CD4-positive, CD25-positive, alpha-beta regulatory T cell (primary cell): ENCODE data around the gene FCER2. TPM values are rescaled to one million over a fixed set of nuclear protein-coding genes. Genes with fewer than 3 reads are reported as not detected.
"Not testable (repeated sequence)": the region's sequence is repeated elsewhere in the genome, so short reads cannot be mapped to it uniquely, and the experiment has no call there.

ENCODE experiments used
- ATAC-seq, 2 donors: fragments of 150-1000 bp; cut with Tn5 transposase; one replicate each; pipeline ENCODE4 v1.10.0; 2021; ENCODE audit warnings: low read depth in 2 of 2, moderate number of reproducible peaks in 2 of 2, moderate library complexity in 1 of 2
- DNase-seq, 3 donors: peaks; one replicate each; pipeline versions ENCODE4 v3.0.0 to v3.0.0-alpha.2; 2012 to 2022; ENCODE audit warnings: mixed read lengths in 1 of 3
- H3K27ac ChIP-seq: one replicate; pipeline ENCODE4 v1.7.0; 2013; ENCODE audit warnings: mild to moderate bottlenecking, low read length; ENCODE audit not compliant: insufficient read depth, poor library complexity, severe bottlenecking
- H3K27me3 ChIP-seq: one replicate; pipeline ENCODE4 v1.7.0; 2013; ENCODE audit warnings: low read length; ENCODE audit not compliant: control insufficient read depth, insufficient read depth
- H3K36me3 ChIP-seq: one replicate; pipeline ENCODE4 v1.7.0; 2013; ENCODE audit warnings: mild to moderate bottlenecking, low read length, moderate library complexity; ENCODE audit not compliant: control insufficient read depth, insufficient read depth
- H3K4me1 ChIP-seq: 2 replicates; pipeline ENCODE4 v1.7.0; 2013; ENCODE audit warnings: mild to moderate bottlenecking, low read length; ENCODE audit not compliant: insufficient read depth, control insufficient read depth, poor library complexity, severe bottlenecking
- H3K4me3 ChIP-seq: one replicate; pipeline ENCODE4 v1.7.0; 2013; ENCODE audit warnings: low read depth, mild to moderate bottlenecking, low read length, moderate library complexity
- H3K9me3 ChIP-seq, 2 experiments: 1 replicate in 1 of 2; 2 replicates in 1 of 2; pipeline ENCODE4 v1.7.0; 2013; ENCODE audit warnings: low read length in 2 of 2, mild to moderate bottlenecking in 1 of 2, moderate library complexity in 1 of 2; ENCODE audit not compliant: control insufficient read depth in 2 of 2
- H3K27ac Mint-ChIP-seq, 3 donors: one replicate each; pipeline ENCODE4 v1.8.0; 2020 to 2022; ENCODE audit warnings: mild to moderate bottlenecking in 3 of 3, mixed read lengths in 3 of 3, moderate library complexity in 2 of 3
- H3K27me3 Mint-ChIP-seq: one replicate; pipeline ENCODE4 v1.8.0; 2022; ENCODE audit warnings: mild to moderate bottlenecking, mixed read lengths
- H3K36me3 Mint-ChIP-seq: one replicate; pipeline ENCODE4 v1.8.0; 2020; ENCODE audit warnings: mixed read lengths
- H3K4me1 Mint-ChIP-seq, 4 donors: one replicate each; pipeline ENCODE4 v1.8.0; 2020 to 2022; ENCODE audit warnings: mixed read lengths in 4 of 4, mild to moderate bottlenecking in 1 of 4
- H3K4me3 Mint-ChIP-seq, 4 donors: one replicate each; pipeline ENCODE4 v1.8.0; 2020 to 2022; ENCODE audit warnings: mild to moderate bottlenecking in 4 of 4, mixed read lengths in 4 of 4, moderate library complexity in 3 of 4
- H3K9me3 Mint-ChIP-seq, 7 donors: one replicate each; pipeline ENCODE4 v1.8.0; 2020 to 2022; ENCODE audit warnings: mixed read lengths in 7 of 7, mild to moderate bottlenecking in 3 of 7, moderate library complexity in 2 of 7
- polyA plus RNA-seq, 4 donors: library from polyadenylated mRNA; unstranded; fragments of 300-500 nt; fragmentation: Illumina TruSeq; gene quantifications; one replicate each; pipeline ENCODE4 v1.2.3, GENCODE V29; 2021
- total RNA-seq: library from RNA; stranded (reverse); gene quantifications from one replicate; pipeline ENCODE4 v1.2.3, GENCODE V29; 2022

FCER2 gene
- total and polyA plus RNA-seq, 5 donors from 2014 or later: 0.34 to 4.5 (median 0.48) TPM; not detected in 2

DNA sequence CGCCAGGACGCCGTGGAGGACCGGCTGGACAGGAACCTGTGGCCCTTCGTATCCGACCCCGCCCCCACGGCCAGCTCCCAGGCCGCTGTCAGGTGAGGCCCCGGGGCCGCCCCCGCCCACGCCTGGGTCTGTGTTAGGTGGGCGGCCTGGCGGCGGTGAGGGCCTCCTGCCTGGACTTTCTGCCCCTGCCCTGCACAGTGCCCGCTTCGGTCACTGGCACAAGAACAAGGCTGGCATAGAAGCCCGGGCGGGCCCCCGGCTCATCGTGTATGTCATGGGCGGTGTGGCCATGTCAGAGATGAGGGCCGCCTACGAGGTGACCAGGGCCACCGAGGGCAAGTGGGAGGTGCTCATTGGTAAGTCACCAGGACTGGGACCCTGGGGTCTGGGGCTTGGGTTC lies 54.8 kb downstream of the FCER2 start:
- Mint-ChIP-seq H3K36me3 (peaks cover 8% of the 10 kb centered on the region), H3K9me3 (no peaks in the 10 kb centered on the region), H3K27me3 (peaks cover 5% of the 10 kb centered on the region), H3K27ac (no peak overlapping the region), H3K4me1 (peaks cover 4 to 5% (median 5%) of the 10 kb centered on the region in 4 donors), H3K4me3 (no peak overlapping the region)
- DNase-seq: no peak
- Histone ChIP-seq H3K9me3 (no peaks in the 10 kb centered on the region), H3K27ac (no peak overlapping the region), H3K4me3 (no peak overlapping the region), H3K4me1 (peaks cover 4% of the 10 kb centered on the region), H3K27me3 (no peaks in the 10 kb centered on the region), H3K36me3 (peaks cover 6% of the 10 kb centered on the region)
- ATAC-seq: no peak

DNA sequence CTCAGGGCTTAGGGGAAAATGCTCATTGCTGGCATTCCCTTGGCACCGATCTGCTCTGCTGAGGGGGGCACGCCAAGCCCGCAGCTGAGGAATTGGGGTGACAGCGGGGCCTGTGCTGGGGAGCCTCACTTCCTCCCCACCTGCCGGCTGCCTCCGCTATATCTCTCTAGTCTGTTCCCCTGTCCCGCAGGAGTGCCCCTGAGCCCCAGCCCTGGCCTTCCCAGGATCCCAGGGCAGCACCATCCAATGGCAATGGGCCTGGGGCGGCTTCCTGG lies 55.6 kb downstream of the FCER2 start:
- no peak overlapping the region for H3K27ac ChIP-seq
- H3K4me1 ChIP-seq: no peaks in the 10 kb centered on the region
- ATAC-seq: no peak
- H3K36me3 ChIP-seq: peaks cover 6% of the 10 kb centered on the region
- no peaks in the 10 kb centered on the region for H3K27me3 Mint-ChIP-seq
- no peak overlapping the region for H3K4me3 Mint-ChIP-seq
- no peaks in the 10 kb centered on the region for H3K9me3 ChIP-seq
- H3K27ac Mint-ChIP-seq: no peak overlapping the region
- no peak overlapping the region for H3K4me3 ChIP-seq
- H3K9me3 Mint-ChIP-seq: no peaks in the 10 kb centered on the region
- peaks cover 0 to 4% (median 1%) of the 10 kb centered on the region in 4 donors for H3K4me1 Mint-ChIP-seq
- peaks cover 8% of the 10 kb centered on the region for H3K36me3 Mint-ChIP-seq
- no peak for DNase-seq
- no peaks in the 10 kb centered on the region for H3K27me3 ChIP-seq

DNA sequence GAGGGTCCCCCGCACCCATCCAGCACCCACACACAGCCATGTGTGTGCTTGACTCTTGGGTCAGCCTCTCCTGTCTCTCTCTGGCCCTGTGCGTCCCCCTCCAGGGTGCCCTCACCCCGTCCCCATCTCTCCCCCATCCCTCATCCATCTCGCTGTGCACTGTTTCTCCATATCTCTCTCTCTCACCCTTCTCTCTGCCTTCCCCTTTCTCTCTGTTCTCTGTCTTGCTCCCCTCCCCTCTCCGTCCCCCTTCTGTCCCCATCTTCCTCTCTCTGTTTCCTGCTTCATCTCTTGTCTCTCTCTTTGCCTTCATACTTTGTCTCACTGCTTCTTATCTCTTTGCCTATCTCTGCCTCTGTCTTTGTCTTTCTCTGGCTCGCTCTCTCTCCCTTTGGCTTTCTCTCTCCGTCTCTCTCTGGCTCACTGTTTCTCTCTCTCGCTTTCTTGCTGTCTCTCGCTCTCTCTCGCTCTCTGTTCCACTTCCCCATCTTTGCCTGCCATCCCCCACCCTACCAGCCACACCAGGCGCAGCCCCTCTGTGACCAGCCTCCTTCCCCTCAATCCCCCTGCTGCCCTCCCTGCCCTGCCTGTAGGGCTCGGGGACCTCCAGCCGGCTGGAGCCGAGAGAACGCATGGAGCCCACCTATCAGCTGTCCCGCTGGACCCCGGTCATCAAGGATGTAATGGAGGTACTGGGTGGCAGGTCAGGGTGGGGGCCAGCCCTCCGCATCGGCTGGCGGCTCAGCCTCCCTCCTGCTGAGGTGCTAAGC lies 56.1 kb downstream of the FCER2 start:
- Mint-ChIP-seq H3K4me1 (peaks cover 0 to 4% (median 1%) of the 10 kb centered on the region in 4 donors), H3K9me3 (no peaks in the 10 kb centered on the region), H3K27ac (no peak overlapping the region), H3K36me3 (peaks cover 8% of the 10 kb centered on the region), H3K4me3 (no peak overlapping the region), H3K27me3 (no peaks in the 10 kb centered on the region)
- Histone ChIP-seq H3K4me1 (no peaks in the 10 kb centered on the region), H3K36me3 (peaks cover 6% of the 10 kb centered on the region), H3K27ac (no peak overlapping the region), H3K27me3 (no peaks in the 10 kb centered on the region), H3K9me3 (no peaks in the 10 kb centered on the region), H3K4me3 (no peak overlapping the region)
- ATAC-seq: no peak
- DNase-seq: no peak

DNA sequence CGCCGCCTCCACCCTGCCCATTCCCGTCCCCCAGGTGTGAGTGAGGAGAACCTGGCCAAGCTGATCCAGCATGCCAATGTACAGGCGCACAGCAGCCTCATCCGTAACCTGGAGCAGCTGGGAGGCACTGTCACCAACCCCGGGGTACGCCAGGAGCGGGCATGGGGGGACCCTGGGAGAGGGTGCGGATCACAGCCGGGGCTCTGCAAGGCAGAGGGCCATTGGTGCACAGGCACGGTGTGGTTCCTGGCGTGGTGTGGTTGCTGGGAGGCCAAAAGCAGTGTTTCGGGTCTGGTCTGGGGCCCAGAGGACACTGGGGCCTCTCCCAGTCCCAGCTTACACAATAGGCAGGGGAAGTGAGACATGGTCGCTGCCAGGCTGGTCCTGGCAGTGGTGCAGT lies 56.8 kb downstream of the FCER2 start:
- Mint-ChIP-seq H3K27ac (no peak overlapping the region), H3K4me1 (peaks cover 0 to 7% (median 1%) of the 10 kb centered on the region in 4 donors), H3K4me3 (no peak overlapping the region), H3K27me3 (no peaks in the 10 kb centered on the region), H3K36me3 (peaks cover 12% of the 10 kb centered on the region), H3K9me3 (no peaks in the 10 kb centered on the region)
- Histone ChIP-seq H3K27ac (no peak overlapping the region), H3K9me3 (no peaks in the 10 kb centered on the region), H3K36me3 (peaks cover 6% of the 10 kb centered on the region), H3K4me3 (no peak overlapping the region), H3K27me3 (no peaks in the 10 kb centered on the region), H3K4me1 (no peaks in the 10 kb centered on the region)
- no peak for ATAC-seq
- no peak for DNase-seq

DNA sequence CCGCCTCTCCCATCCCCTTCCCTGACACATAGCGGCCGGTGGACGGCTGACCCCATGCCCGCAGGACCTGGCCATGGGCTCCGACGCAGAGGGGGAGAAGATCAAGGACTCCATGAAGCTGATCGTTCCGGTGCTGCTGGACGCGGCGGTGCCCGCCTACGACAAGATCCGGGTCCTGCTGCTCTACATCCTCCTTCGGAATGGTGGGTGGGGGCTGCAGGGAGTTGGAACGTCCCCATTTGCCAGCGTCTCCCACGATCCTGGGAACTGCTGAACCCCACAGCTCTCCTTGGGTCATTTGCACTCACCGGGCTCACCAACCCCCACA lies 57.4 kb downstream of the FCER2 start:
- peaks cover 0 to 13% (median 4%) of the 10 kb centered on the region in 4 donors for H3K4me1 Mint-ChIP-seq
- no peaks in the 10 kb centered on the region for H3K9me3 Mint-ChIP-seq
- Histone ChIP-seq H3K27ac (no peak overlapping the region), H3K4me1 (no peaks in the 10 kb centered on the region), H3K4me3 (no peak overlapping the region), H3K9me3 (no peaks in the 10 kb centered on the region), H3K27me3 (no peaks in the 10 kb centered on the region), H3K36me3 (peaks cover 12% of the 10 kb centered on the region)
- H3K36me3 Mint-ChIP-seq: peaks cover 18% of the 10 kb centered on the region
- H3K4me3 Mint-ChIP-seq: no peak overlapping the region
- DNase-seq (no peak), ATAC-seq (no peak)
- no peaks in the 10 kb centered on the region for H3K27me3 Mint-ChIP-seq
- H3K27ac Mint-ChIP-seq: no peak overlapping the region

DNA sequence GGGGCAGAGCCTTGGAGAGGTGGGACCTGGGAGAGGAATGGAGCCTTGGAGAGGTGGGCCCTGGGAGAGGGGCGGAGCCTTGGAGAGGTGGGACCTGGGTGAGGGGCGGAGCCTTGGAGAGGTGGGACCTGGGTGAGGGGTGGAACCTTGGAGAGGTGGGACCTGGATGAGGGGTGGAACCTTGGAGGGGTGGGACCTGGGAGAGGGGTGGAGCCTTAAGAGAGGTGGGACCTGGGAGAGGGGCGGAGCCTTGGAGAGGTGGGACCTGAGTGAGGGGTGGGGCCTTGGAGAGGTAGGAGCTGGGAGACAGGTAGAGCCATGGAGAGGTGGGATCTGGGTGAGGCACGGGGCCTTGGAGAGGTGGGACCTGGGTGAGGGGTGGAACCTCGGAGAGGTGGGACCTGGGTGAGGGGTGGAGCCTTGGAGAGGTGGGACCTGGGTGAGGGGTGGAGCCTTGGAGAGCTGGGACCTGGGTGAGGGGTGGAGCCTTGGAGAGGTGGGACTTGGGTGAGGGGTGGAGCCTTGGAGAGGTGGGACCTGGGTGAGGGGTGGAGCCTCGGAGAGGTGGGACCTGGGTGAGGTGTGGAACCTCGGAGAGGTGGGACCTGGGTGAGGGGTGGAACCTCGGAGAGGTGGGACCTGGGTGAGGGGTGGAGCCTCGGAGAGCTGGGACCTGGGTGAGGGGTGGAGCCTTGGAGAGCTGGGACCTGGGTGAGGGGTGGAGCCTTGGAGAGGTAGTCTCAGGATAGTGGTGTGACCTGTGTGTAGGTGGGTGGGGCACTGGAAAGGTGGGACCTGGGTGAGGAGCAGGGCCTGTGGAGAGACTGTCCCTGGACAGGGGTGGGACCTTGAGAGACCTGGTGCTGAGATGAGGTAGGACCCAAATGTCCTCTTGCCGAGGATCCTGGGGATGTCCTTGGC lies 58.0 kb downstream of the FCER2 start:
- not testable (repeated sequence) for ATAC-seq, H3K27me3 ChIP-seq, H3K9me3 ChIP-seq, H3K4me1 ChIP-seq, H3K9me3 Mint-ChIP-seq, H3K4me3 Mint-ChIP-seq, H3K27ac ChIP-seq, H3K27ac Mint-ChIP-seq, H3K27me3 Mint-ChIP-seq, H3K4me3 ChIP-seq
- DNase-seq: peak in 1 of 3 donors; percentile 22
- Mint-ChIP-seq H3K36me3 (peaks cover 19% of the 10 kb centered on the region), H3K4me1 (peaks cover 0 to 17% (median 9%) of the 10 kb centered on the region in 4 donors)
- H3K36me3 ChIP-seq: peaks cover 16% of the 10 kb centered on the region

DNA sequence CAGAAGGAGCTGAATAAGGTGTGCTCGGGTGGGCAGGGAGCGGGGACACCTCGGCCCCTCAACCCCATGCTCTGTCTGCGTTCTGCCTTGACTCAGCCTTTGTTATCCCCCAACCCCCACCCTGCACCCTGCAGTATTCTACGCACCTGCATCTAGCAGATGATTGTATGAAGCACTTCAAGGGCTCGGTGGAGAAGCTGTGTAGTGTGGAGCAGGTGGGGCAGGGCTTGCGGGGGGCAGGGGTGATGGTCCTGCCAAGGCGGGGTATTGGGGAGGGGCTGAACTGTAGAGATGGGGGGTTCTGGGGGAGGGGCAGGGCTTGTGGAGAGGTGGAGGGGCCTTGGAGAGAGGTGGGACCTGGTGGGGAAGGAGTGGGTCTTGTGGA lies 58.9 kb downstream of the FCER2 start:
- Mint-ChIP-seq H3K36me3 (peaks cover 19% of the 10 kb centered on the region), H3K9me3 (no peaks in the 10 kb centered on the region), H3K27me3 (no peaks in the 10 kb centered on the region), H3K27ac (no peak overlapping the region), H3K4me1 (peaks cover 0 to 24% (median 11%) of the 10 kb centered on the region in 4 donors), H3K4me3 (no peak overlapping the region)
- no peak overlapping the region for H3K27ac ChIP-seq
- no peak for DNase-seq
- H3K9me3 ChIP-seq: no peaks in the 10 kb centered on the region
- peaks cover 16% of the 10 kb centered on the region for H3K36me3 ChIP-seq
- ATAC-seq: no peak
- H3K4me3 ChIP-seq: no peak overlapping the region
- H3K27me3 ChIP-seq: no peaks in the 10 kb centered on the region
- H3K4me1 ChIP-seq: peaks cover 12% of the 10 kb centered on the region
